ENCODE measurements around the gene P2RX4. TPM values are rescaled to one million over a fixed set of nuclear protein-coding genes. Genes with fewer than 3 reads are reported as not detected.
"Not testable (repeated sequence)": the region's sequence is repeated elsewhere in the genome, so short reads cannot be mapped to it uniquely, and the experiment has no call there.

Gene P2RX4, protein sequence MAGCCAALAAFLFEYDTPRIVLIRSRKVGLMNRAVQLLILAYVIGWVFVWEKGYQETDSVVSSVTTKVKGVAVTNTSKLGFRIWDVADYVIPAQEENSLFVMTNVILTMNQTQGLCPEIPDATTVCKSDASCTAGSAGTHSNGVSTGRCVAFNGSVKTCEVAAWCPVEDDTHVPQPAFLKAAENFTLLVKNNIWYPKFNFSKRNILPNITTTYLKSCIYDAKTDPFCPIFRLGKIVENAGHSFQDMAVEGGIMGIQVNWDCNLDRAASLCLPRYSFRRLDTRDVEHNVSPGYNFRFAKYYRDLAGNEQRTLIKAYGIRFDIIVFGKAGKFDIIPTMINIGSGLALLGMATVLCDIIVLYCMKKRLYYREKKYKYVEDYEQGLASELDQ
- polyA plus RNA-seq (2013, experiment 1 of 4): 12.7 TPM
- polyA plus RNA-seq (2013, experiment 2 of 4): 18.8 TPM
- polyA plus RNA-seq (2013, experiment 3 of 4): 14.8 TPM
- polyA plus RNA-seq (2013, experiment 4 of 4): 16.0 TPM

GRCh38 chr12:121209624-121210572 is at the start of gene P2RX4:
Gene P2RX4 (plus strand): TSS chr12:121210129. CDS start chr12:121210165, 36 bp downstream.
- H3K27me3 ChIP-seq (ENCODE audit: control insufficient read depth, insufficient read depth, low read length, poor library complexity, severe bottlenecking): peaks cover 9% of the 10 kb centered on the region
- H3K27ac ChIP-seq (ENCODE audit: insufficient read depth, low read depth, low read length, poor library complexity, severe bottlenecking): peak within 1 kb of the TSS; percentile 60
- peak within 1 kb of the TSS; percentile 82 for H3K4me3 ChIP-seq (ENCODE audit: insufficient read depth, low read depth, low read length)
- peaks cover 7% of the 10 kb centered on the region for H3K4me1 ChIP-seq (ENCODE audit: control insufficient read depth, insufficient read depth, low read length)
- no peaks in the 10 kb centered on the region for H3K9me3 ChIP-seq (ENCODE audit: control insufficient read depth, low read length)
- WGBS, 2 experiments: 9 to 10% methylated on average over 96 to 97 of the region's 97 CpGs
- H3K36me3 ChIP-seq (ENCODE audit: control insufficient read depth, insufficient read depth, low read length): no peaks in the 10 kb centered on the region

DNA sequence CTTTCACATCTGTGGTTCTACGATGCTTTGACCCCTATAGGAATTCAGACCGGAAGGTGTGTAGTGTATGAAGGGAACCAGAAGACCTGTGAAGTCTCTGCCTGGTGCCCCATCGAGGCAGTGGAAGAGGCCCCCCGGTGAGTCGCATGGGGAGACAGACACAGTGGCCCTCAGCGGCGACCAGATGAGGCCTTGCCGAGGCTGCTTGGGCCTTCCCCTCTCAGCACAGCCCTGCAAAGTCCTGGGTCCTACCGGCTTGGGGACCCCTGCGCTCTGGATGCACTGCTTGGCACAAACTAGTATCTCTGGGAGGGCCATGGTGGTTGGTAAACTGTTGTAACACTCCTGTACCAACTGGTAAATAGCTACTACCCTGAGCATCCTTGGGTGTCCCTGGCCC is 47.5 kb upstream of the P2RX4 start:
- no peaks in the 10 kb centered on the region for H3K36me3 ChIP-seq (ENCODE audit: control insufficient read depth, insufficient read depth, low read length)
- no peak overlapping the region for H3K27ac ChIP-seq (ENCODE audit: insufficient read depth, low read depth, low read length, poor library complexity, severe bottlenecking)
- no peaks in the 10 kb centered on the region for H3K9me3 ChIP-seq (ENCODE audit: control insufficient read depth, low read length)
- 89 to 90% methylated on average over 10 of the region's 10 CpGs for WGBS, 2 experiments
- H3K4me1 ChIP-seq (ENCODE audit: control insufficient read depth, insufficient read depth, low read length): no peaks in the 10 kb centered on the region
- H3K4me3 ChIP-seq (ENCODE audit: insufficient read depth, low read depth, low read length): no peak overlapping the region
- H3K27me3 ChIP-seq (ENCODE audit: control insufficient read depth, insufficient read depth, low read length, poor library complexity, severe bottlenecking): no peaks in the 10 kb centered on the region

DNA sequence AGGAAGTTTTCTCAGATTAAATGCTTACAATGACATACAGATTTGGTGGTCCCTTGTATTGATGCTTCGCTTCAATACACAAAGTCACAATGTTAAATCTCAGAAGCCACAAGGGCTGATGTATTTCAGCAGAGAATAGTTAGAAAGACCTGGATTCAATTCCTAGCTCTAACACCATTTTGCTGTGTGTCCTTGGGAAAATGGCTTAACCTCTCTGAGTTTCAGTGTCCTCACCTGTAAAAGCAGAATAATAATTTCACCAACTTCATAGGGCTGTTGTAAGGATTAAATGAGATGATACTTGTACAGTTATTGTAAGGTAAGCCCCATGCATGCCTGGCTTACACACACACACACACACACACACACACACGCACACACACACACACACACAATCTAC is 46.9 kb upstream of the P2RX4 start:
- Histone ChIP-seq H3K4me3 (ENCODE audit: insufficient read depth, low read depth, low read length) (no peak overlapping the region), H3K27ac (ENCODE audit: insufficient read depth, low read depth, low read length, poor library complexity, severe bottlenecking) (no peak overlapping the region), H3K36me3 (ENCODE audit: control insufficient read depth, insufficient read depth, low read length) (no peaks in the 10 kb centered on the region), H3K4me1 (ENCODE audit: control insufficient read depth, insufficient read depth, low read length) (no peaks in the 10 kb centered on the region), H3K9me3 (ENCODE audit: control insufficient read depth, low read length) (no peaks in the 10 kb centered on the region), H3K27me3 (ENCODE audit: control insufficient read depth, insufficient read depth, low read length, poor library complexity, severe bottlenecking) (no peaks in the 10 kb centered on the region)
- 70 to 75% methylated on average over 2 of the region's 2 CpGs for WGBS, 2 experiments

DNA sequence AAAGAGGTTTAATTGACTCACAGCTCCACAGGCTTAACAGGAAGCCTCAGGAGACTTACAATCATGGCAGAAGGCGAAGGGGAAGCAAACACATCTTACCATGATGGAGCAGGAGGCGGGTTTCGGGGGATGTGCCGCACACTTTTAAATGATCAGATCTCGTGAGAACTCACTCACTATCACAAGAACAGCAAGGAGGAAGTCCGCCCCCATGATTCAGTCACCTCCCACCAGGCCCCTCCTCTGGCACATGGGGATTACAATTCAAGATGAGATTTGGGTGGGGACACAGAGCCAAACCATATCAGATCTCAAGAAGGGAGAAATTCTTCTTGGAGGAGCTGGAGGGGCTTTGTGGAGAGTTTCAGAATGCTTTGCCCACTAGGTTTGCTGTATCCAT is 45.1 kb upstream of the P2RX4 start:
- H3K27me3 ChIP-seq (ENCODE audit: control insufficient read depth, insufficient read depth, low read length, poor library complexity, severe bottlenecking); H3K9me3 ChIP-seq (ENCODE audit: control insufficient read depth, low read length); H3K36me3 ChIP-seq (ENCODE audit: control insufficient read depth, insufficient read depth, low read length); H3K4me3 ChIP-seq (ENCODE audit: insufficient read depth, low read depth, low read length); H3K27ac ChIP-seq (ENCODE audit: insufficient read depth, low read depth, low read length, poor library complexity, severe bottlenecking); H3K4me1 ChIP-seq (ENCODE audit: control insufficient read depth, insufficient read depth, low read length): not testable (repeated sequence)
- 92 to 94% methylated on average over 6 of the region's 6 CpGs for WGBS, 2 experiments

- H3K4me3 ChIP-seq (ENCODE audit: insufficient read depth, low read depth, low read length): no peak overlapping the region
- H3K4me1 ChIP-seq (ENCODE audit: control insufficient read depth, insufficient read depth, low read length): peaks cover 4% of the 10 kb centered on the region
- no peaks in the 10 kb centered on the region for H3K9me3 ChIP-seq (ENCODE audit: control insufficient read depth, low read length)
- no peak overlapping the region for H3K27ac ChIP-seq (ENCODE audit: insufficient read depth, low read depth, low read length, poor library complexity, severe bottlenecking)
- no peaks in the 10 kb centered on the region for H3K36me3 ChIP-seq (ENCODE audit: control insufficient read depth, insufficient read depth, low read length)
- H3K27me3 ChIP-seq (ENCODE audit: control insufficient read depth, insufficient read depth, low read length, poor library complexity, severe bottlenecking): no peaks in the 10 kb centered on the region
- WGBS, 2 experiments: 94 to 95% methylated on average over 9 of the region's 9 CpGs
These were observed 44.6 kb upstream of the P2RX4 start for GRCh38 chr12:121165316-121165715.

GRCh38 chr12:121166356-121166755 is 43.6 kb upstream of the P2RX4 start:
- Histone ChIP-seq H3K4me1 (ENCODE audit: control insufficient read depth, insufficient read depth, low read length) (peaks cover 4% of the 10 kb centered on the region), H3K4me3 (ENCODE audit: insufficient read depth, low read depth, low read length) (no peak overlapping the region), H3K27ac (ENCODE audit: insufficient read depth, low read depth, low read length, poor library complexity, severe bottlenecking) (no peak overlapping the region), H3K27me3 (ENCODE audit: control insufficient read depth, insufficient read depth, low read length, poor library complexity, severe bottlenecking) (no peaks in the 10 kb centered on the region), H3K9me3 (ENCODE audit: control insufficient read depth, low read length) (no peaks in the 10 kb centered on the region), H3K36me3 (ENCODE audit: control insufficient read depth, insufficient read depth, low read length) (no peaks in the 10 kb centered on the region)
- WGBS, 2 experiments: 0% methylated on average over 1 of the region's 1 CpG

GRCh38 chr12:121167232-121167820 is 42.6 kb upstream of the P2RX4 start:
- peaks cover 4% of the 10 kb centered on the region for H3K4me1 ChIP-seq (ENCODE audit: control insufficient read depth, insufficient read depth, low read length)
- no peaks in the 10 kb centered on the region for H3K9me3 ChIP-seq (ENCODE audit: control insufficient read depth, low read length)
- H3K4me3 ChIP-seq (ENCODE audit: insufficient read depth, low read depth, low read length): no peak overlapping the region
- no peaks in the 10 kb centered on the region for H3K27me3 ChIP-seq (ENCODE audit: control insufficient read depth, insufficient read depth, low read length, poor library complexity, severe bottlenecking)
- H3K27ac ChIP-seq (ENCODE audit: insufficient read depth, low read depth, low read length, poor library complexity, severe bottlenecking): no peak overlapping the region
- 86 to 87% methylated on average over 14 of the region's 14 CpGs for WGBS, 2 experiments
- H3K36me3 ChIP-seq (ENCODE audit: control insufficient read depth, insufficient read depth, low read length): no peaks in the 10 kb centered on the region

- peaks cover 4% of the 10 kb centered on the region for H3K4me1 ChIP-seq (ENCODE audit: control insufficient read depth, insufficient read depth, low read length)
- H3K36me3 ChIP-seq (ENCODE audit: control insufficient read depth, insufficient read depth, low read length): no peaks in the 10 kb centered on the region
- 54 to 98% methylated on average over 2 to 3 of the region's 3 CpGs for WGBS, 2 experiments
- H3K4me3 ChIP-seq (ENCODE audit: insufficient read depth, low read depth, low read length): no peak overlapping the region
- no peaks in the 10 kb centered on the region for H3K27me3 ChIP-seq (ENCODE audit: control insufficient read depth, insufficient read depth, low read length, poor library complexity, severe bottlenecking)
- H3K27ac ChIP-seq (ENCODE audit: insufficient read depth, low read depth, low read length, poor library complexity, severe bottlenecking): no peak overlapping the region
- H3K9me3 ChIP-seq (ENCODE audit: control insufficient read depth, low read length): no peaks in the 10 kb centered on the region
These were observed 42.0 kb upstream of the P2RX4 start for GRCh38 chr12:121167951-121168350.

DNA sequence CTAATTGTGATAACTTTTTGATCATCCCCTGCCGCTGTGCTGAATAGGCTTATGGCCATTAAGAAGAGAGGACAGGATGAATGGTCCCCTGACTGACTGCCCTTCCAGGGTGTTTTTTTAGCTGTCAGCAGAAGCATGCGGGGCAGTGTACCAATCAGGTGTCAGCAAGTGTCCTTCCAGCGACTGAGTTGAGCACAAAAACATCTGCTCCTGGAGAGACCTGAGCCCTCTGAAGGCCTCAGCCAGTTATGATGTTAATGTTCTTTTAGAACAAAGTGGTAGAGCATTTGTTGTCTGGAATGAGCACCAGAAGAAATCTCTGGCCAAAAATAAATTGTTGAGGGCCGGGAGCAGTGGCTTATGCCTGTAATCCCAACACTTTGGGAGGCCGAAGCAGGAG is 39.8 kb upstream of the P2RX4 start:
- Histone ChIP-seq H3K27me3 (ENCODE audit: control insufficient read depth, insufficient read depth, low read length, poor library complexity, severe bottlenecking) (no peaks in the 10 kb centered on the region), H3K4me3 (ENCODE audit: insufficient read depth, low read depth, low read length) (no peak overlapping the region), H3K9me3 (ENCODE audit: control insufficient read depth, low read length) (no peaks in the 10 kb centered on the region), H3K27ac (ENCODE audit: insufficient read depth, low read depth, low read length, poor library complexity, severe bottlenecking) (no peak overlapping the region), H3K4me1 (ENCODE audit: control insufficient read depth, insufficient read depth, low read length) (peaks cover 4% of the 10 kb centered on the region), H3K36me3 (ENCODE audit: control insufficient read depth, insufficient read depth, low read length) (no peaks in the 10 kb centered on the region)
- WGBS, 2 experiments: 56 to 60% methylated on average over 5 of the region's 5 CpGs

Measured in ectodermal cell (in vitro differentiated cells).